HepG2 (cell line): ENCODE results near the gene ADARB1. TPM values are rescaled to one million over a fixed set of nuclear protein-coding genes. Genes with fewer than 3 reads are reported as not detected.

ENCODE experiments used
- ATAC-seq: fragments of 200-7000 bp; cut with Tn5 transposase; 3 replicates; pipeline ENCODE4 v1.9.1; 2020; ENCODE audit warnings: mild to moderate bottlenecking, moderate library complexity
- BruUV-seq: library from RNA; stranded (reverse); fragments of 400-500 nt; replicated peaks from 2 replicates; lab custom pipeline; 2021; lab: Mats Ljungman, UMichigan
- CTCF ChIA-PET: fragments of 300-600 bp; formaldehyde crosslinking; extraction: SDS; loops from one replicate; lab custom pipeline; 2021; ENCODE audit warnings: low total read pairs, inconsistent platforms, low intra/inter-chr PET ratio; lab: Yijun Ruan, JAX
- POLR2A ChIA-PET: fragments of 350-600 bp; sonication (Branson Sonifier 250); formaldehyde crosslinking; loops from one replicate; lab custom pipeline; 2020; ENCODE audit warnings: antibody characterized with exemption, inconsistent platforms; lab: Yijun Ruan, JAX
- DNase-seq: peaks from one replicate; pipeline ENCODE4 v3.0.0-alpha.2; 2015; ENCODE audit warnings: low spot score
- FAIRE-seq: peaks from 3 replicates; lab custom pipeline; 2011; peaks lifted over from hg19 to GRCh38; lab: Jason Lieb, UNC
- H2AFZ ChIP-seq: one replicate; pipeline ENCODE4 v1.6.1; 2011; ENCODE audit warnings: low read length, inconsistent platforms
- H3K27ac ChIP-seq: fragments of 300-600 bp; 3 replicates; pipeline ENCODE4 v1.8.0; 2011; ENCODE audit warnings: mixed run types, mild to moderate bottlenecking, mixed read lengths, low read length, inconsistent platforms; ENCODE audit not compliant: insufficient read depth; ENCODE audit errors: extremely low read length
- H3K27me3 ChIP-seq, 2 experiments: fragments of 200-600 bp in 1 of 2; 2 replicates in 1 of 2; 3 replicates in 1 of 2; pipeline versions ENCODE4 v1.6.0 to v1.8.0; 2011; ENCODE audit warnings: low read length in 2 of 2, mild to moderate bottlenecking in 2 of 2, moderate library complexity in 2 of 2, inconsistent platforms in 1 of 2; ENCODE audit not compliant: insufficient read depth in 2 of 2, control insufficient read depth in 1 of 2
- H3K36me3 ChIP-seq, 2 experiments: fragments of 200-600 bp in 1 of 2; replicated peaks in 1 of 2; 2 replicates in 1 of 2; 3 replicates in 1 of 2; pipeline versions ENCODE4 v1.5.1 to v1.8.0; 2011; ENCODE audit warnings: low read length in 2 of 2, inconsistent platforms in 1 of 2; ENCODE audit not compliant: insufficient read depth in 2 of 2, control insufficient read depth in 1 of 2
- H3K4me1 ChIP-seq: 2 replicates; pipeline ENCODE4 v1.5.1; 2012; ENCODE audit warnings: low read length, inconsistent platforms; ENCODE audit not compliant: insufficient read depth
- H3K4me2 ChIP-seq: 2 replicates; pipeline ENCODE4 v1.6.0; 2011; ENCODE audit warnings: low read depth, low read length, inconsistent platforms
- H3K4me3 ChIP-seq, 3 experiments: fragments of 200-600 bp in 1 of 3; sonication (generic), shearing (Covaris generic) in 1 of 3; replicated peaks in 1 of 3; 2 replicates each; pipeline ENCODE4 v1.5.1; 2011 to 2016; ENCODE audit warnings: low read length in 3 of 3, inconsistent platforms in 2 of 3, low read depth in 2 of 3, mild to moderate bottlenecking in 2 of 3, control low read depth in 1 of 3, mixed read lengths in 1 of 3; ENCODE audit not compliant: insufficient read depth in 1 of 3
- H3K79me2 ChIP-seq: one replicate; pipeline ENCODE4 v1.6.1; 2011; ENCODE audit warnings: low read length, inconsistent platforms; ENCODE audit not compliant: insufficient read depth
- H3K9ac ChIP-seq: 2 replicates; pipeline ENCODE4 v1.6.0; 2011; ENCODE audit warnings: mild to moderate bottlenecking, low read depth, low read length, inconsistent platforms; ENCODE audit not compliant: insufficient read depth
- H3K9me3 ChIP-seq: 2 replicates; pipeline ENCODE4 v1.5.1; 2012; ENCODE audit warnings: mild to moderate bottlenecking, low read length
- H4K20me1 ChIP-seq: 2 replicates; pipeline ENCODE4 v1.6.0; 2011; ENCODE audit warnings: inconsistent platforms, mild to moderate bottlenecking, low read length, moderate library complexity; ENCODE audit not compliant: insufficient read depth
- ARID3A ChIP-seq: IDR thresholded peaks from 2 replicates; pipeline ENCODE4 v1.6.1; 2012; ENCODE audit warnings: low read depth, low read length, improper control_type of control experiment
- ATAD3A ChIP-seq: sonication (generic); formaldehyde crosslinking; IDR thresholded peaks from 2 replicates; pipeline ENCODE4 v1.4.0; 2020; ENCODE audit warnings: missing genetic modification reagents
- BCL3 ChIP-seq: sonication (generic); formaldehyde crosslinking; IDR thresholded peaks from 2 replicates; pipeline ENCODE4 v1.5.1; 2020; ENCODE audit warnings: mild to moderate bottlenecking, missing genetic modification reagents, moderate library complexity
- BORCS8-MEF2B ChIP-seq: sonication (generic); formaldehyde crosslinking; IDR thresholded peaks from 2 replicates; pipeline ENCODE4 v1.8.0; 2022; ENCODE audit warnings: mild to moderate bottlenecking, missing genetic modification reagents
- ELF1 ChIP-seq: sonication (generic); formaldehyde crosslinking; IDR thresholded peaks from 2 replicates; pipeline ENCODE4 v1.4.0; 2020; ENCODE audit warnings: missing genetic modification reagents
- KAT2B ChIP-seq: fragments of 150-350 bp; IDR thresholded peaks from 2 replicates; pipeline ENCODE4 v1.6.1; 2014; ENCODE audit warnings: low read depth, low read length, borderline replicate concordance
- MED1 ChIP-seq: sonication (generic); formaldehyde crosslinking; IDR thresholded peaks from 2 replicates; pipeline ENCODE4 v1.4.0; 2020; ENCODE audit warnings: missing genetic modification reagents
- NR2C2 ChIP-seq: sonication (generic); formaldehyde crosslinking; IDR thresholded peaks from 2 replicates; pipeline ENCODE4 v1.4.0; 2020; ENCODE audit warnings: missing genetic modification reagents, mild to moderate bottlenecking, moderate library complexity, borderline replicate concordance
- NR3C1 ChIP-seq: sonication (generic); formaldehyde crosslinking; IDR thresholded peaks from 2 replicates; pipeline ENCODE4 v1.4.0; 2020; ENCODE audit warnings: missing genetic modification reagents
- ZMYM3 ChIP-seq: sonication (generic); formaldehyde crosslinking; IDR thresholded peaks from 2 replicates; pipeline ENCODE4 v1.5.1; 2020; ENCODE audit warnings: mild to moderate bottlenecking, missing genetic modification reagents
- ZNF549 ChIP-seq: sonication (generic); formaldehyde crosslinking; IDR thresholded peaks from 2 replicates; pipeline ENCODE4 v1.5.0; 2020; ENCODE audit warnings: missing genetic modification reagents
- ZNF792 ChIP-seq: IDR thresholded peaks from 2 replicates; pipeline ENCODE4 v1.6.1; 2016
- WGBS: methylation state at CpG from one replicate; pipeline ENCODE4 v1.1.6; 2017; ENCODE audit warnings: low lambda C conversion rate; 5-methylcytosine and 5-hydroxymethylcytosine counted together
- in situ Hi-C: cut with HindIII; loops from 2 replicates; pipeline ENCODE4 v1.10.0; 2017; ENCODE audit warnings: low pct_unique_long_range_greater_than_20kb; ENCODE audit not compliant: extremely low pct_ligation_motif_present
- intact Hi-C: fragments of 100-400 bp; cut with micrococcal nuclease; formaldehyde crosslinking; loops from one replicate; pipeline ENCODE4 v1.10.0; 2022; ENCODE audit not compliant: unreplicated experiment
- polyA plus RNA-seq, 8 experiments: library from polyadenylated mRNA; depleted of rRNA in 3 of 8; stranded (reverse) in 7 of 8; unstranded in 1 of 8; fragments of >200 nt; fragmentation: Illumina TruSeq in 4 of 8; extraction: Trizol in 4 of 8; gene quantifications; 2 replicates each; pipeline versions ENCODE4 v1.2.1 to v1.2.3, GENCODE V29; 2011 to 2016; ENCODE audit warnings: low read depth in 4 of 8, missing spikeins in 1 of 8, mixed read lengths in 1 of 8; ENCODE audit not compliant: insufficient read depth in 1 of 8
- total RNA-seq, 5 experiments: library from RNA; depleted of rRNA; stranded (reverse); fragments of >200 nt; fragmentation: Illumina TruSeq; extraction: Trizol; gene quantifications; 2 replicates each; pipeline ENCODE4 v1.2.3, GENCODE V29; 2016; ENCODE audit warnings: low read depth in 1 of 5
- TF ChIP-seq, protein P1 (sequence below): IDR thresholded peaks from 2 replicates; pipeline ENCODE4 v1.6.1; 2012; ENCODE audit warnings: low read length, improper control_type of control experiment
- TF ChIP-seq, protein P2 (sequence below): IDR thresholded peaks from 2 replicates; pipeline ENCODE4 v1.6.1; 2016; ENCODE audit warnings: control low read depth

Gene ADARB1
- total and polyA plus RNA-seq, 2 of the 13 experiments (the other 11 are each of a cell fraction or from before 2014, with no cell fraction given): 6.6 to 10.0 TPM

GRCh38 chr21:45122432-45123132 is 48.2 kb downstream of the ADARB1 start (continued):
- TF ChIP-seq, protein P1, sequence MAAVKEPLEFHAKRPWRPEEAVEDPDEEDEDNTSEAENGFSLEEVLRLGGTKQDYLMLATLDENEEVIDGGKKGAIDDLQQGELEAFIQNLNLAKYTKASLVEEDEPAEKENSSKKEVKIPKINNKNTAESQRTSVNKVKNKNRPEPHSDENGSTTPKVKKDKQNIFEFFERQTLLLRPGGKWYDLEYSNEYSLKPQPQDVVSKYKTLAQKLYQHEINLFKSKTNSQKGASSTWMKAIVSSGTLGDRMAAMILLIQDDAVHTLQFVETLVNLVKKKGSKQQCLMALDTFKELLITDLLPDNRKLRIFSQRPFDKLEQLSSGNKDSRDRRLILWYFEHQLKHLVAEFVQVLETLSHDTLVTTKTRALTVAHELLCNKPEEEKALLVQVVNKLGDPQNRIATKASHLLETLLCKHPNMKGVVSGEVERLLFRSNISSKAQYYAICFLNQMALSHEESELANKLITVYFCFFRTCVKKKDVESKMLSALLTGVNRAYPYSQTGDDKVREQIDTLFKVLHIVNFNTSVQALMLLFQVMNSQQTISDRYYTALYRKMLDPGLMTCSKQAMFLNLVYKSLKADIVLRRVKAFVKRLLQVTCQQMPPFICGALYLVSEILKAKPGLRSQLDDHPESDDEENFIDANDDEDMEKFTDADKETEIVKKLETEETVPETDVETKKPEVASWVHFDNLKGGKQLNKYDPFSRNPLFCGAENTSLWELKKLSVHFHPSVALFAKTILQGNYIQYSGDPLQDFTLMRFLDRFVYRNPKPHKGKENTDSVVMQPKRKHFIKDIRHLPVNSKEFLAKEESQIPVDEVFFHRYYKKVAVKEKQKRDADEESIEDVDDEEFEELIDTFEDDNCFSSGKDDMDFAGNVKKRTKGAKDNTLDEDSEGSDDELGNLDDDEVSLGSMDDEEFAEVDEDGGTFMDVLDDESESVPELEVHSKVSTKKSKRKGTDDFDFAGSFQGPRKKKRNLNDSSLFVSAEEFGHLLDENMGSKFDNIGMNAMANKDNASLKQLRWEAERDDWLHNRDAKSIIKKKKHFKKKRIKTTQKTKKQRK: no peak

- H3K4me3 ChIP-seq: no peak overlapping the region
- DNase-seq (peak; percentile 53), ATAC-seq (peak; percentile 97), FAIRE-seq (peak; percentile 91)
- ChIA-PET POLR2A (no interaction called here), CTCF (no interaction called here)
- BruUV-seq: no TSS peak
- H2AFZ ChIP-seq: no peak overlapping the region
- H3K9me3 ChIP-seq: no peaks in the 10 kb centered on the region
- H3K27me3 ChIP-seq: no peaks in the 10 kb centered on the region
- H4K20me1 ChIP-seq: no peaks in the 10 kb centered on the region
- H3K79me2 ChIP-seq: no peaks in the 10 kb centered on the region
- H3K9ac ChIP-seq: no peak overlapping the region
- H3K4me1 ChIP-seq: peaks cover 17% of the 10 kb centered on the region
- peak overlapping the region; percentile 13; the same call in 1 of the 2 replicates for H3K4me2 ChIP-seq
- H3K27ac ChIP-seq: no peak overlapping the region
- intact Hi-C loops (no loop called here), in situ Hi-C loops (no loop called here)
- no peaks in the 10 kb centered on the region; a peak in 2 of 5 replicates for H3K36me3 ChIP-seq
- 39% methylated on average over 5 of the region's 6 CpGs for WGBS
- 0 out of 2 replicates have a peak, but pooled peaks have one; percentile 43 for TF ChIP-seq ELF1 (CRISPR knock-in tag)
- no peak for TF ChIP-seq ZNF792 (CRISPR knock-in tag)
- 0 out of 2 replicates have a peak, but pooled peaks have one; percentile 28 for TF ChIP-seq MED1
- TF ChIP-seq ZNF549 (CRISPR knock-in tag): no peak
- TF ChIP-seq ATAD3A: no peak
- TF ChIP-seq, protein P2, sequence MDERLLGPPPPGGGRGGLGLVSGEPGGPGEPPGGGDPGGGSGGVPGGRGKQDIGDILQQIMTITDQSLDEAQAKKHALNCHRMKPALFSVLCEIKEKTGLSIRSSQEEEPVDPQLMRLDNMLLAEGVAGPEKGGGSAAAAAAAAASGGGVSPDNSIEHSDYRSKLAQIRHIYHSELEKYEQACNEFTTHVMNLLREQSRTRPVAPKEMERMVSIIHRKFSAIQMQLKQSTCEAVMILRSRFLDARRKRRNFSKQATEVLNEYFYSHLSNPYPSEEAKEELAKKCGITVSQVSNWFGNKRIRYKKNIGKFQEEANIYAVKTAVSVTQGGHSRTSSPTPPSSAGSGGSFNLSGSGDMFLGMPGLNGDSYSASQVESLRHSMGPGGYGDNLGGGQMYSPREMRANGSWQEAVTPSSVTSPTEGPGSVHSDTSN (CRISPR knock-in tag): peak; percentile 24; the same call in 1 of the 2 replicates
- TF ChIP-seq BCL3: no peak
- no peak for TF ChIP-seq BORCS8-MEF2B (CRISPR knock-in tag)
- TF ChIP-seq NR2C2: 0 out of 2 replicates have a peak, but pooled peaks have one; percentile 44
- TF ChIP-seq KAT2B: no peak
- peak; percentile 40; the same call in 1 of the 2 replicates for TF ChIP-seq ZMYM3 (CRISPR knock-in tag)
- TF ChIP-seq NR3C1 (CRISPR knock-in tag): no peak
- TF ChIP-seq ARID3A: no peak
Observed at GRCh38 chr21:45123440-45123839, 49.1 kb downstream of the ADARB1 start.
